ENCODE measurements around the gene NYAP2. TPM values are rescaled to one million over a fixed set of nuclear protein-coding genes. Genes with fewer than 3 reads are reported as not detected.

The NYAP2 gene
- polyA plus RNA-seq, 3 donors, result not detected

DNA sequence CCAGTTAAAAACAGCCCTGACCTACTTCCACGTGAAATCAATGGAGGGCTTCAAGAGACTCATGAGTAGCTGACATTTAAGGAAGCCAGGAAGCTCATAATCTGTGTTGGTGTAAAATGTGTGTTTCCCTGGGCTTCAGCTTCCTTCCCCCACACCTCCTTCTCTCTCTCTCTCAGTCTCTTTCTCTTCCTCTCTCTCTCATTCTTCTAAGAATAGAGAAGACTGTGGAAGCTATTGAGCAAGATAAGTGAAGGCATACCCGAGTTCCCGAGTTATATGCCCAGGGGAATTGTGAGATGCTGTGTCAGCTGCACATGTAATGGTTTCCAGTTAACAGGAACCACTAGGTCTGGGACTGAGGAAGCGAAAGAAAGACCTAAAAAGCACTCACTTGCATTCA lies 199.4 kb downstream of the NYAP2 start:
- TF ChIP-seq, protein P1, sequence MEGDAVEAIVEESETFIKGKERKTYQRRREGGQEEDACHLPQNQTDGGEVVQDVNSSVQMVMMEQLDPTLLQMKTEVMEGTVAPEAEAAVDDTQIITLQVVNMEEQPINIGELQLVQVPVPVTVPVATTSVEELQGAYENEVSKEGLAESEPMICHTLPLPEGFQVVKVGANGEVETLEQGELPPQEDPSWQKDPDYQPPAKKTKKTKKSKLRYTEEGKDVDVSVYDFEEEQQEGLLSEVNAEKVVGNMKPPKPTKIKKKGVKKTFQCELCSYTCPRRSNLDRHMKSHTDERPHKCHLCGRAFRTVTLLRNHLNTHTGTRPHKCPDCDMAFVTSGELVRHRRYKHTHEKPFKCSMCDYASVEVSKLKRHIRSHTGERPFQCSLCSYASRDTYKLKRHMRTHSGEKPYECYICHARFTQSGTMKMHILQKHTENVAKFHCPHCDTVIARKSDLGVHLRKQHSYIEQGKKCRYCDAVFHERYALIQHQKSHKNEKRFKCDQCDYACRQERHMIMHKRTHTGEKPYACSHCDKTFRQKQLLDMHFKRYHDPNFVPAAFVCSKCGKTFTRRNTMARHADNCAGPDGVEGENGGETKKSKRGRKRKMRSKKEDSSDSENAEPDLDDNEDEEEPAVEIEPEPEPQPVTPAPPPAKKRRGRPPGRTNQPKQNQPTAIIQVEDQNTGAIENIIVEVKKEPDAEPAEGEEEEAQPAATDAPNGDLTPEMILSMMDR (IDR thresholded peaks at IDR 0.05), result no peak
- H2AFZ ChIP-seq (ENCODE audit: insufficient read depth, low read depth, low read length, poor library complexity, severe bottlenecking), result no peak overlapping the region

DNA sequence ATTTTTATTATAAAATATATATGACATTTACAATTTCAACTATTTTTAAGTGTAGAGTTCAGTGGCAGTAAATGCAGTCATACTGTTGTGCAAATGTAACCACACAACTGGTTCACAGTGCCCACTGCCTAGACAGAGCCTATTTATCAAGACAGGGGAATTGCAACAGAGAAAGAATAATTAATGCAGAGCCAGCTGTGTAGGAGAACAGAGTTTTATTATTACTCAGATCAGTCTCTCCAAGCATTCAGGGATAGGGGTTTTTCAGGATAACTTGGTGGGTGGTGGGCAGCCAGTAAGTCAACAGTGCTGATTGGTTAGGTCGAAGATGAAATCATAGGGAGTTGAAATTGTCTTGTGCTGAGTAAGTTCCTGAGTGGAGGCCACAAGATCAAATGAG lies 200.3 kb downstream of the NYAP2 start:
- Histone ChIP-seq H3K27ac (ENCODE audit: low read depth in 1 of 2, low read length in 2 of 2) (no peak overlapping the region), H3K79me2 (ENCODE audit: insufficient read depth, low read length) (no peaks in the 10 kb centered on the region), H3K4me2 (replicated peaks; ENCODE audit: extremely low read depth, low read length, poor library complexity, severe bottlenecking) (no peak overlapping the region), H3K4me1 (ENCODE audit: control insufficient read depth in 1 of 2, insufficient read depth in 2 of 2, low read length in 2 of 2) (no peaks in the 10 kb centered on the region), H2AFZ (ENCODE audit: insufficient read depth, low read depth, low read length, poor library complexity, severe bottlenecking) (no peak overlapping the region), H3K9me3 (replicated peaks in 1 of 2; ENCODE audit: control insufficient read depth in 1 of 2, insufficient read depth in 1 of 2, low read length in 2 of 2) (no peaks in the 10 kb centered on the region), H3K4me3 (replicated peaks in 1 of 3; ENCODE audit: low read depth in 2 of 3, low read length in 3 of 3) (no peak overlapping the region), H4K20me1 (ENCODE audit: insufficient read depth, low read length) (no peaks in the 10 kb centered on the region), H3K27me3 (ENCODE audit: control insufficient read depth in 2 of 2, insufficient read depth in 2 of 2, low read length in 2 of 2) (no peaks in the 10 kb centered on the region), H3K36me3 (replicated peaks in 1 of 2; ENCODE audit: control insufficient read depth in 1 of 2, insufficient read depth in 2 of 2, low read length in 2 of 2) (no peaks in the 10 kb centered on the region), H3K9ac (ENCODE audit: insufficient read depth, low read length, poor library complexity, severe bottlenecking) (no peak overlapping the region)
- Mint-ChIP-seq H3K36me3 (no peaks in the 10 kb centered on the region), H3K4me1 (no peaks in the 10 kb centered on the region), H3K27me3 (ENCODE audit: low read depth in 3 of 3) (peaks cover 0 to 3% (median 0%) of the 10 kb centered on the region in 3 donors), H3K27ac (no peak overlapping the region), H3K9me3 (peaks cover 0 to 8% (median 3%) of the 10 kb centered on the region in 7 donors), H3K4me3 (no peak overlapping the region)
- TF ChIP-seq, protein P1 (IDR thresholded peaks at IDR 0.05), result no peak
- intact Hi-C loops (cut with micrococcal nuclease), result no loop called here
- WGBS (ENCODE audit: insufficient coverage), result 89% methylated on average over 1 of the region's 1 CpG
- no peak for DNase-seq

More for the DNA sequence above, 199.4 kb downstream of the NYAP2 start:
- Histone ChIP-seq H3K79me2 (ENCODE audit: insufficient read depth, low read length) (no peaks in the 10 kb centered on the region), H3K9me3 (replicated peaks in 1 of 2; ENCODE audit: control insufficient read depth in 1 of 2, insufficient read depth in 1 of 2, low read length in 2 of 2) (no peaks in the 10 kb centered on the region), H3K9ac (ENCODE audit: insufficient read depth, low read length, poor library complexity, severe bottlenecking) (no peak overlapping the region), H3K4me3 (replicated peaks in 1 of 3; ENCODE audit: low read depth in 2 of 3, low read length in 3 of 3) (no peak overlapping the region), H3K27ac (ENCODE audit: low read depth in 1 of 2, low read length in 2 of 2) (no peak overlapping the region), H3K4me1 (ENCODE audit: control insufficient read depth in 1 of 2, insufficient read depth in 2 of 2, low read length in 2 of 2) (no peaks in the 10 kb centered on the region), H3K27me3 (ENCODE audit: control insufficient read depth in 2 of 2, insufficient read depth in 2 of 2, low read length in 2 of 2) (no peaks in the 10 kb centered on the region), H3K36me3 (replicated peaks in 1 of 2; ENCODE audit: control insufficient read depth in 1 of 2, insufficient read depth in 2 of 2, low read length in 2 of 2) (no peaks in the 10 kb centered on the region), H4K20me1 (ENCODE audit: insufficient read depth, low read length) (no peaks in the 10 kb centered on the region), H3K4me2 (replicated peaks; ENCODE audit: extremely low read depth, low read length, poor library complexity, severe bottlenecking) (no peak overlapping the region)
- no CpG with 5 or more reads among the region's 4 CpGs for WGBS (ENCODE audit: insufficient coverage)
- peaks cover 0 to 8% (median 3%) of the 10 kb centered on the region in 7 donors for H3K9me3 Mint-ChIP-seq
- intact Hi-C loops (cut with micrococcal nuclease), result no loop called here
- no peaks in the 10 kb centered on the region for H3K4me1 Mint-ChIP-seq
- DNase-seq, result no peak
- peaks cover 0 to 3% (median 0%) of the 10 kb centered on the region in 3 donors for H3K27me3 Mint-ChIP-seq (ENCODE audit: low read depth in 3 of 3)
- no peaks in the 10 kb centered on the region for H3K36me3 Mint-ChIP-seq
- H3K4me3 Mint-ChIP-seq, result no peak overlapping the region
- H3K27ac Mint-ChIP-seq, result no peak overlapping the region
